ENCODE results near the gene SLC37A3. TPM values are rescaled to one million over a fixed set of nuclear protein-coding genes. Genes with fewer than 3 reads are reported as not detected.
"Not testable (repeated sequence)": the region's sequence is repeated elsewhere in the genome, so short reads cannot be mapped to it uniquely, and the experiment has no call there.

The SLC37A3 gene
- total RNA-seq, 1 experiment from 2014 or later = 22.1 TPM

- Histone ChIP-seq H3K27me3 (ENCODE audit: low read length) (no peaks in the 10 kb centered on the region), H3K79me2 (ENCODE audit: low read length) (no peaks in the 10 kb centered on the region), H3K4me1 (ENCODE audit: insufficient read depth, low read length) (no peaks in the 10 kb centered on the region), H2AFZ (ENCODE audit: low read length) (no peak overlapping the region), H3F3A (ENCODE audit: low read length, unreplicated experiment) (no peaks in the 10 kb centered on the region), H3K4me3 (ENCODE audit: low read length) (no peak overlapping the region), H4K20me1 (ENCODE audit: low read length) (no peaks in the 10 kb centered on the region), H3K4me2 (ENCODE audit: low read length) (no peak overlapping the region), H3K36me3 (ENCODE audit: low read depth, low read length) (no peaks in the 10 kb centered on the region), H3K9me2 (replicated peaks; ENCODE audit: low read length) (no peaks in the 10 kb centered on the region), H3K9me3 (ENCODE audit: low read length) (no peaks in the 10 kb centered on the region), H3K27ac (ENCODE audit: low read length) (no peak overlapping the region), H3K9ac (ENCODE audit: low read length) (no peak overlapping the region)
- TF ChIP-seq EZH2phosphoT487 (IDR thresholded peaks at IDR 0.05; ENCODE audit: borderline replicate concordance, low read length) (no peak), CTCF (conservative IDR thresholded peaks at IDR 0.05; ENCODE audit: low read depth, low read length) (no peak), EZH2 (IDR thresholded peaks at IDR 0.05; ENCODE audit: low read length, unreplicated experiment) (no peak)
- intact Hi-C loops (cut with micrococcal nuclease) = no loop called here
- DNase-seq (no peak), ATAC-seq (no peak)
- ChIA-PET CTCF (no interaction called here), POLR2A (ENCODE audit: unreplicated experiment) (interaction anchor here (0.6 kb wide), 1 partner anchor 9 kb away, joined by 3 read pairs; no protein-coding TSS in a partner anchor)
- BruUV-seq (replicated peaks) = no TSS peak
Measured at GRCh38 chr7:140417456-140418155, 19.3 kb upstream of the SLC37A3 start.

GRCh38 chr7:140416560-140416959 lies 18.2 kb upstream of the SLC37A3 start:
- Histone ChIP-seq H3K27me3 (ENCODE audit: low read length) (no peaks in the 10 kb centered on the region), H2AFZ (ENCODE audit: low read length) (no peak overlapping the region), H3K9me3 (ENCODE audit: low read length) (no peaks in the 10 kb centered on the region), H3K4me1 (ENCODE audit: insufficient read depth, low read length) (no peaks in the 10 kb centered on the region), H3K27ac (ENCODE audit: low read length) (no peak overlapping the region), H4K20me1 (ENCODE audit: low read length) (no peaks in the 10 kb centered on the region), H3K79me2 (ENCODE audit: low read length) (no peaks in the 10 kb centered on the region), H3K4me2 (ENCODE audit: low read length) (no peak overlapping the region), H3K9ac (ENCODE audit: low read length) (no peak overlapping the region), H3K9me2 (replicated peaks; ENCODE audit: low read length) (no peaks in the 10 kb centered on the region), H3F3A (ENCODE audit: low read length, unreplicated experiment) (no peaks in the 10 kb centered on the region), H3K4me3 (ENCODE audit: low read length) (no peak overlapping the region), H3K36me3 (ENCODE audit: low read depth, low read length) (no peaks in the 10 kb centered on the region)
- TF ChIP-seq EZH2 (IDR thresholded peaks at IDR 0.05; ENCODE audit: low read length, unreplicated experiment) (no peak), CTCF (conservative IDR thresholded peaks at IDR 0.05; ENCODE audit: low read depth, low read length) (no peak), EZH2phosphoT487 (IDR thresholded peaks at IDR 0.05; ENCODE audit: borderline replicate concordance, low read length) (no peak)
- 0 out of 2 replicates have a peak, but pooled peaks have one; percentile 15 for ATAC-seq
- no peak for DNase-seq
- ChIA-PET POLR2A (ENCODE audit: unreplicated experiment) (no interaction called here), CTCF (no interaction called here)
- no TSS peak for BruUV-seq (replicated peaks)
- intact Hi-C loops (cut with micrococcal nuclease) = no loop called here

- BruUV-seq (replicated peaks); H3K9me2 ChIP-seq (replicated peaks; ENCODE audit: low read length); intact Hi-C loops (cut with micrococcal nuclease); H3K9me3 ChIP-seq (ENCODE audit: low read length); H4K20me1 ChIP-seq (ENCODE audit: low read length); H3F3A ChIP-seq (ENCODE audit: low read length, unreplicated experiment); H3K79me2 ChIP-seq (ENCODE audit: low read length); H3K4me3 ChIP-seq (ENCODE audit: low read length); H3K4me2 ChIP-seq (ENCODE audit: low read length); ATAC-seq; H3K4me1 ChIP-seq (ENCODE audit: insufficient read depth, low read length); H3K9ac ChIP-seq (ENCODE audit: low read length); H3K27ac ChIP-seq (ENCODE audit: low read length); H2AFZ ChIP-seq (ENCODE audit: low read length); H3K27me3 ChIP-seq (ENCODE audit: low read length); DNase-seq; CTCF ChIA-PET; H3K36me3 ChIP-seq (ENCODE audit: low read depth, low read length); POLR2A ChIA-PET (ENCODE audit: unreplicated experiment): not testable (repeated sequence)
Measured at GRCh38 chr7:140415816-140416215, 17.5 kb upstream of the SLC37A3 start.
